GM12878 (cell line): Measurements from ENCODE around the gene YES1. TPM values are rescaled to one million over a fixed set of nuclear protein-coding genes. Genes with fewer than 3 reads are reported as not detected.

Experiments used
- ATAC-seq: fragments of 200-7000 bp; cut with Tn5 transposase; 3 replicates; pipeline ENCODE4 v1.9.1; 2020; ENCODE audit warnings: mild to moderate bottlenecking, moderate library complexity
- BruUV-seq: library from RNA; stranded (reverse); fragments of 400-500 nt; replicated peaks from 2 replicates; lab custom pipeline; 2021; lab: Mats Ljungman, UMichigan
- CTCF ChIA-PET: fragments of 300-600 bp; sonication (Branson Sonifier 250); formaldehyde crosslinking; extraction: SDS; loops from one replicate; lab custom pipeline; 2021; ENCODE audit warnings: inconsistent platforms; lab: Yijun Ruan, JAX
- POLR2A ChIA-PET: fragments of 350-600 bp; formaldehyde crosslinking; extraction: SDS; loops from one replicate; lab custom pipeline; 2021; ENCODE audit warnings: inconsistent platforms; lab: Charles Lee
- RAD21 ChIA-PET: fragments of 300-600 bp; sonication (Branson Sonifier 250); formaldehyde crosslinking; loops from one replicate; lab custom pipeline; 2023; ENCODE audit warnings: antibody characterized with exemption; ENCODE audit not compliant: unreplicated experiment; lab: Charles Lee
- SMC1A ChIA-PET: fragments of 300-600 bp; sonication (Branson Sonifier 250); formaldehyde crosslinking; loops from one replicate; lab custom pipeline; 2023; ENCODE audit not compliant: unreplicated experiment, uncharacterized antibody; lab: Charles Lee
- DNase-seq: peaks from one replicate; pipeline ENCODE4 v3.0.0-alpha.2; 2011; ENCODE audit warnings: low read depth, low spot score
- FAIRE-seq: peaks from 3 replicates; lab custom pipeline; 2011; peaks lifted over from hg19 to GRCh38; lab: Jason Lieb, UNC
- H2AFZ ChIP-seq: 2 replicates; pipeline ENCODE4 v1.6.0; 2011; ENCODE audit warnings: low read depth, low read length, control low read depth; ENCODE audit not compliant: control insufficient read depth
- H3K27ac ChIP-seq: 2 replicates; pipeline ENCODE4 v1.5.1; 2011; ENCODE audit warnings: control low read depth; ENCODE audit not compliant: control insufficient read depth, insufficient read depth
- H3K27me3 ChIP-seq, 2 experiments: replicated peaks in 1 of 2; 2 replicates each; pipeline versions ENCODE4 v1.6.0 to v1.6.1; 2011; ENCODE audit warnings: low read length in 1 of 2; ENCODE audit not compliant: control insufficient read depth in 2 of 2, insufficient read depth in 2 of 2
- H3K36me3 ChIP-seq, 2 experiments: 2 replicates each; pipeline ENCODE4 v1.5.1; 2011; ENCODE audit warnings: low read length in 1 of 2; ENCODE audit not compliant: control insufficient read depth in 2 of 2, insufficient read depth in 2 of 2
- H3K4me1 ChIP-seq: 2 replicates; pipeline ENCODE4 v1.6.1; 2011; ENCODE audit warnings: mild to moderate bottlenecking, low read length, moderate library complexity, mixed read lengths; ENCODE audit not compliant: control insufficient read depth, insufficient read depth
- H3K4me2 ChIP-seq: 2 replicates; pipeline ENCODE4 v1.6.0; 2011; ENCODE audit warnings: control low read depth; ENCODE audit not compliant: control insufficient read depth, insufficient read depth
- H3K4me3 ChIP-seq: fragments of 200-600 bp; sonication (generic); 2 replicates; pipeline ENCODE4 v1.5.1; 2016
- H3K79me2 ChIP-seq: 2 replicates; pipeline ENCODE4 v1.6.0; 2011; ENCODE audit warnings: low read length; ENCODE audit not compliant: control insufficient read depth, insufficient read depth
- H3K9ac ChIP-seq: 2 replicates; pipeline ENCODE4 v1.8.0; 2011; ENCODE audit warnings: low read length, control low read depth, mixed read lengths; ENCODE audit not compliant: control insufficient read depth, insufficient read depth
- H3K9me3 ChIP-seq: replicated peaks from 3 replicates; pipeline ENCODE4 v1.5.1; 2011; ENCODE audit warnings: mild to moderate bottlenecking, low read length; ENCODE audit not compliant: control insufficient read depth, insufficient read depth
- H4K20me1 ChIP-seq: 2 replicates; pipeline ENCODE4 v1.6.0; 2011; ENCODE audit not compliant: control insufficient read depth, insufficient read depth
- BACH1 ChIP-seq: fragments of 450-650 bp; IDR thresholded peaks from 2 replicates; pipeline ENCODE4 v1.6.1; 2017; ENCODE audit warnings: mild to moderate bottlenecking, borderline replicate concordance
- CBX5 ChIP-seq: sonication (generic); IDR thresholded peaks from 2 replicates; pipeline ENCODE4 v1.6.1; 2016; ENCODE audit warnings: low read depth, moderate library complexity, mild to moderate bottlenecking, inconsistent platforms
- CHD4 ChIP-seq: fragments of 200-600 bp; sonication (generic); IDR thresholded peaks from 2 replicates; pipeline ENCODE4 v1.6.1; 2016; ENCODE audit warnings: mild to moderate bottlenecking
- EED ChIP-seq: sonication (generic); IDR thresholded peaks from 2 replicates; pipeline ENCODE4 v1.6.1; 2016; ENCODE audit warnings: antibody characterized with exemption, low read depth
- NBN ChIP-seq: fragments of 450-650 bp; IDR thresholded peaks from 2 replicates; pipeline ENCODE4 v1.6.1; 2016
- NR2F1 ChIP-seq: fragments of 450-650 bp; conservative IDR thresholded peaks from 2 replicates; pipeline ENCODE4 v1.6.1; 2017; ENCODE audit warnings: mild to moderate bottlenecking
- POLR2A ChIP-seq: IDR thresholded peaks from 2 replicates; pipeline ENCODE4 v1.6.1; 2011; ENCODE audit warnings: low read depth, mild to moderate bottlenecking, low read length
- ZNF384 ChIP-seq: IDR thresholded peaks from 2 replicates; pipeline ENCODE4 v1.6.1; 2012; ENCODE audit warnings: low read depth, mild to moderate bottlenecking, low read length, improper control_type of control experiment, borderline replicate concordance
- ZSCAN29 ChIP-seq: fragments of 450-650 bp; IDR thresholded peaks from 2 replicates; pipeline ENCODE4 v1.6.1; 2017; ENCODE audit warnings: mild to moderate bottlenecking, moderate library complexity
- WGBS: methylation state at CpG from one replicate; pipeline ENCODE4 v1.1.6; 2016; ENCODE audit warnings: low lambda C conversion rate; ENCODE audit not compliant: insufficient replicate concordance, insufficient coverage; ENCODE audit errors: missing lambda C conversion rate; 5-methylcytosine and 5-hydroxymethylcytosine counted together
- in situ Hi-C: fragments of 300-500 bp; cut with MboI; formaldehyde crosslinking; loops from 9 replicates; pipeline ENCODE4 v1.14.3; 2018; ENCODE audit warnings: mixed read lengths
- intact Hi-C: fragments of 100-400 bp; cut with micrococcal nuclease; formaldehyde crosslinking; loops from one replicate; pipeline ENCODE4 v1.14.2; 2022; ENCODE audit not compliant: unreplicated experiment
- polyA plus RNA-seq, 11 experiments: library from polyadenylated mRNA; depleted of rRNA in 4 of 11; unstranded in 6 of 11; stranded (reverse) in 5 of 11; fragments of >200 nt; fragmentation: Nextera tagmentation in 4 of 11; fragmentation: Illumina TruSeq in 1 of 11; extraction: Ambion mirVana in 4 of 11; extraction: Trizol in 1 of 11; gene quantifications; 1 replicate in 1 of 11; 2 replicates in 10 of 11; pipeline versions ENCODE4 v1.2.1 to v1.2.3, GENCODE V29; 2011 to 2016; ENCODE audit warnings: inconsistent platforms in 2 of 11, missing spikeins in 2 of 11, low read depth in 1 of 11
- total RNA-seq, 4 experiments: library from RNA; depleted of rRNA in 3 of 4; stranded (reverse); fragments of >200 nt in 3 of 4; fragmentation: Illumina TruSeq in 1 of 4; extraction: Trizol in 1 of 4; gene quantifications; 2 replicates each; pipeline versions ENCODE4 v1.2.1 to v1.2.3, GENCODE V29; 2013 to 2021
- TF ChIP-seq, protein P1 (sequence below): fragments of 450-650 bp; IDR thresholded peaks from 2 replicates; pipeline ENCODE4 v1.6.1; 2017; ENCODE audit warnings: borderline replicate concordance

YES1 gene
- total and polyA plus RNA-seq, 10 of the 15 experiments (the other 5 are each of a cell fraction or from before 2014, with no cell fraction given), result 2.3 to 7.9 (median 5.8) TPM

DNA sequence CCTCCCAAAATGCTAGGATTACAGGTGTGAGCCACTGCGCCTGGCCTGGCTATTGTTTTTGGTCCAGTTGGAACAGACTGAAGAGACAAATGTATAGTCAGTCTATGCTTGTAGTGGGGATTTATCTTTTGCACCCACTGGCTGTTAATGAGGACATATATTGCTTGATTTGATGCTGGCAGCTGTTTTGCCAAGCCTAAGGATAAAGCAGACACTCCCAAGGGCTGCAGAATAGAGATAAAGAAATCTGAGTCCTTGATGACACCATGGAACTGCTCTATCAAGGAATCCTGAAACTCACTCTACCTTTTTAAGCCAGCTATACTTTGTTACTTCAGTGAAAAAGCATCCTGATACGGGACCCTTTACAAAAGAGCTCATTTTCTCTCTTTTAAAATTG lies 56.5 kb downstream of the YES1 start:
- SMC1A ChIA-PET, result interaction anchor here (0.8 to 4.1 kb wide), 6 partner anchors 28 to 82 kb away, joined by 3 to 20 read pairs (median 3); no protein-coding TSS in a partner anchor
- POLR2A ChIA-PET, result no interaction called here
- in situ Hi-C loops (no loop called here), intact Hi-C loops (no loop called here)
- H3K9me3 ChIP-seq, result no peaks in the 10 kb centered on the region; the same call in 2 of the 3 replicates
- H3K4me3 ChIP-seq, result no peak overlapping the region
- H3K79me2 ChIP-seq, result no peaks in the 10 kb centered on the region; the same call in 1 of the 2 replicates
- H2AFZ ChIP-seq, result no peak overlapping the region
- H3K27me3 ChIP-seq, result no peaks in the 10 kb centered on the region
- no peak overlapping the region for H3K9ac ChIP-seq
- 46% methylated on average over 2 of the region's 2 CpGs for WGBS
- no peak overlapping the region for H3K4me2 ChIP-seq
- no peaks in the 10 kb centered on the region; a peak in 1 of 4 replicates for H3K36me3 ChIP-seq
- no peaks in the 10 kb centered on the region for H3K4me1 ChIP-seq
- ATAC-seq, result no peak
- RAD21 ChIA-PET, result interaction anchor here (0.6 kb wide), 1 partner anchor 80 kb away, joined by 3 read pairs; no protein-coding TSS in a partner anchor
- TSS peak; percentile 41 for BruUV-seq
- no peak overlapping the region for H3K27ac ChIP-seq
- DNase-seq, result no peak
- no peaks in the 10 kb centered on the region for H4K20me1 ChIP-seq
- CTCF ChIA-PET, result interaction anchor here (0.8 to 5.2 kb wide), 3 partner anchors 17 to 86 kb away, joined by 3 to 32 read pairs (median 9); no protein-coding TSS in a partner anchor
- no peak for TF ChIP-seq EED
- TF ChIP-seq CHD4, result no peak
- TF ChIP-seq CBX5, result no peak
- no peak for TF ChIP-seq POLR2A
- TF ChIP-seq ZNF384, result no peak
- no peak for TF ChIP-seq NR2F1
- no peak for TF ChIP-seq ZSCAN29
- TF ChIP-seq BACH1, result no peak
- TF ChIP-seq NBN, result no peak
- TF ChIP-seq, protein P1, sequence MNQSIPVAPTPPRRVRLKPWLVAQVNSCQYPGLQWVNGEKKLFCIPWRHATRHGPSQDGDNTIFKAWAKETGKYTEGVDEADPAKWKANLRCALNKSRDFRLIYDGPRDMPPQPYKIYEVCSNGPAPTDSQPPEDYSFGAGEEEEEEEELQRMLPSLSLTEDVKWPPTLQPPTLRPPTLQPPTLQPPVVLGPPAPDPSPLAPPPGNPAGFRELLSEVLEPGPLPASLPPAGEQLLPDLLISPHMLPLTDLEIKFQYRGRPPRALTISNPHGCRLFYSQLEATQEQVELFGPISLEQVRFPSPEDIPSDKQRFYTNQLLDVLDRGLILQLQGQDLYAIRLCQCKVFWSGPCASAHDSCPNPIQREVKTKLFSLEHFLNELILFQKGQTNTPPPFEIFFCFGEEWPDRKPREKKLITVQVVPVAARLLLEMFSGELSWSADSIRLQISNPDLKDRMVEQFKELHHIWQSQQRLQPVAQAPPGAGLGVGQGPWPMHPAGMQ, result no peak
- no peak for FAIRE-seq
